Skeletal muscle cell (primary cell): ENCODE measurements around the gene OR5M8.

Source experiments
- DNase-seq: peaks from one replicate; pipeline ENCODE4 v3.0.0-alpha.2; 2010; ENCODE audit warnings: low read depth
- H3K4me3 ChIP-seq: 2 replicates; pipeline ENCODE4 v1.5.1; 2011; ENCODE audit warnings: low read depth, mild to moderate bottlenecking, control low read depth, low read length, moderate library complexity

Gene OR5M8

DNA sequence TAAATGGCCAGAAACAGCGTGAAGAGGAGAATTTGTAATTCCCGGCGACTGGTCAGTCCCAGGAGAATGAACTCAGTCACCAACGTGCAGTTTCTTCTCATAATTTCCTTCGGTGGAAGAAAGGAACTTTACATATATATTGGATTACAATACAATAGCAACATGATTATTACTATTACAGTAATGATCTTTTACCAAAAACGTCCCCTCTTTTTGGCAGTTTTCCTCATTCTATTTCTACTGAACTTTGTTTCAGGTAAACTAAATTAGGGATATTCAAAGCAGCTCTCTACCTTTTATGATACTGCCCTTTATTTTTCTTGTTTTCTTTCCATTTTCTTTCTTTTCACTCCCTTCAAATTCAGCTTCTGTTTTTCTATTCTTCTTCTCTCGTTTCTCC is at the start of gene OR5M8:
TSS of gene OR5M8 (minus strand) at position 101 of the 400 bp plus-strand sequence. CDS start at position 101, 0 bp downstream.
- no peak within 1 kb of the TSS for H3K4me3 ChIP-seq
- no peak for DNase-seq

DNA sequence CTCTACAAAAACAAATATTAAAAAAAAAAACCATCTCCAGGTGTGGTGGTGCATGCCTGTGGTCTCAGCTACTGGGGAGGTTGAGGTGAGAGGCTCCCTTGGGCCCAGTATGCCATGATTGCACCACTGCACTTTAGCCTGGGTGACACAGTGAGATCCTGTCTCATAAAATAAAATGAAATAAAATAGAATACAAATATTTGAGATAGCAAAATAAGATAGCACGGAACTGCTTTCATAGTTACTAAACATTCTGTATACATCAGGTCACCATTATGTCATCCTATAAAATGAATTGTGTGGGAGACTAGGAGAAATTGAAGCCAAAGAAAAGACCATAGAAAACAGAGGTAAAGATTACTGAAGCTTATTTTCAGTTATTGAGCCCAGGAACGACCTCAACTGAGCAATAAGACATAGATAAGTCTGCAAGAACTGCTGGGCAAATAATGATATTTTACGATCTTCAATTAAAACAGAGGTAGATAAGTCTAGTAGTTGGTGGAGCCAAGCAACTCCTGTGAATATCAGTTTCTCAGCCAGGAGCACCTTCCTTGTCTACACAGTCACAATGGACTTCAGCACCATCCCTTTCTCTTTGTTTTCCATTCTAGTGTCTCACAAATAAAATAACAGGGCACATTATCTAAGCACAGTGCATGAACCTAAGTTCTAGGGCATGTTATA is 42.0 kb upstream of the OR5M8 start:
- no peak for DNase-seq
- H3K4me3 ChIP-seq: no peak overlapping the region

DNA sequence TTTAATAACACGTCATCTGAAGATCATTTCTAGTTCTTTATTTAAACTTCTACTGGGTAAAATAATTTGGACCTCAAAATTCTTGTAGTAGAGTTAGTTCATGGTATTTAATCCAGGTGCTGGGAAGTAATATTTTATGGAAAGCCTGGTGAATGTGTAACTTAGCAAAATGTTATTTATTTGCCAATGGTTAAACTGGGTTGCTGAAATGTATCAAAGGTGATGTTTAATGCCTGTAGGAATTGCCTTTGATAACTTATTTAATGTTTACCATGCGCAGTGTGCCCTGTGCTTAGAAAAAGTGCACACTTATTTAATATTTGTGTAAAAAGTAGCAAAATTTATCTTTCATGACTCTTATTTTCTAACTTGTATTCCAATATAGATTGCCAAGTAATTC is 40.7 kb upstream of the OR5M8 start:
- no peak for DNase-seq
- H3K4me3 ChIP-seq: no peak overlapping the region

DNA sequence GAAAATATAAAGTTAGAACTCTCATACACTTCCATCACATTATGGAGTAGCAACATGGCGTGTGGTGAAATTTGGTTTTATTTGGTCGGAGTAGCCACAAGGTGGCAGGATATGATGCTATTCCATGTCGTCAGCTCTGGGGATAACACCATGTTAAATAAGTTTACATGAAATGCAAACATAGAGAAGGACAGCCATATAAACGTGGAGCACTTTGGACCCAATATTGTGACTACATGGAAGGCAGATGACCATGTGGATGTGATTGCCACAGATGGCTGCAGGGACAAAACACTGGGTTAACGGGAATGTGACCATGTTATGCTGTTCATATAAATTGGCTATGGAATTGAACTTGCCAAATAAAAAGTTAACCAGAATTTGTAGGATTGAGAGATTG is 30.8 kb upstream of the OR5M8 start:
- no peak overlapping the region for H3K4me3 ChIP-seq
- no peak for DNase-seq

DNA sequence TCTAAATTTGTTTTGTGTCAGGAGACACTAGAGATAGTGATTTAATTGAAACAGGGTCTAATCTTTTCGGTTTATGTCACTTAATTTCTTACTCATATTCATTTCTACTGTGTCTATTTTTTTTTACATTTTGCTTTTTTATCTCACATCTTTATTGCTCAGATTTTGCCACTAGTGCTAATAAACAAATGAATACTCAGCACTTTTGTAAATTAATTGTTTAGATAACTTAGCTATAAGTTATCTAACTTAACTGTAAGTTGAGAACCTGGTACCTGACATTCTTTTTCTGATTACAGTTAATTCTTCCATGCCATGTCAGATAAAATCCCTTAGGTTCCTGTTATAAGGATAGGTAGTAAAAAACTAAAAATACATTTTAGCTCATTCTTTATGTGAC is 22.1 kb upstream of the OR5M8 start:
- no peak for DNase-seq
- H3K4me3 ChIP-seq: no peak overlapping the region

DNA sequence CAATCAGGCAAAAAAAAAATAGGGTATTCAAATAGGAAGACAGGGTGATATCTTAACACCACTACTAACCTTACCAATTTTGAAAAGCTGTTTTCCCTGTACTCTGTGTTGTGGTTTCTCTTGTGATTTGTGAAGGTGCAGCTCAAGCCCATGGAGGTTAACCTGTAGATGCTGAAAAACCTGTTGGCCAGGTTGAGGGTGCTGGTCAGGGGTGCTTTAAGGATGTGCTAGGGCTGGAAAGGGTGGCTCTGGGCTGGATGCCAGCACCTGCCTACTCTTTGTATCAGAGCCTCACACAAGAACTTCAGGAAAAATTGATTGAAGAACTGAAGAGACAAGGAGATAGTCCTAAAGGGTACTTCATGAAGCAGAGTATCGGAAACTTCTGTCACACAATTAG is 18.3 kb upstream of the OR5M8 start:
- no peak for DNase-seq
- no peak overlapping the region for H3K4me3 ChIP-seq

GRCh38 chr11:56497010-56497409 is 5.8 kb upstream of the OR5M8 start:
- H3K4me3 ChIP-seq: no peak overlapping the region
- no peak for DNase-seq

- no peak for DNase-seq
- H3K4me3 ChIP-seq: no peak overlapping the region
These were observed 3.9 kb upstream of the OR5M8 start for GRCh38 chr11:56495117-56495516.

DNA sequence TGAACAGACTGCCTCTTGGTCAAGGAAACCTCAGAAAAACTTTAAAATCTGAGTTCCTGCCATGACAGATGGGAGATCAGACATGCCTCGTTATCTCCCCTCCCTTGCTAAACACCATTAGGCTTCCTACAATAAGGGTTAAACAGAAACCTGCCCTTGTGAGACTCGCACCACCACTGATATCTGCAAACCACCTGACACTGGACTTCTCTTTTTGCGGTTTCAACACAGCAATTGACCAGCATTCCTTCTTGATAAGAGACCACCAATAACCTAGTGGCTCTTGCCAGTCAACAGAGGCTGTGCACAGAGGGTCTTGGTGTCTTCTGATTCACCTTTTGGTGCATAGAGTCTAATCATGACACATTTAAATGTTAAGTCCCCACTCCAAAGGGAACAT is 4.4 kb downstream of the OR5M8 start:
- no peak for DNase-seq
- H3K4me3 ChIP-seq: no peak overlapping the region

GRCh38 chr11:56474729-56475235 is 16.4 kb downstream of the OR5M8 start:
- no peak overlapping the region for H3K4me3 ChIP-seq
- no peak for DNase-seq

DNA sequence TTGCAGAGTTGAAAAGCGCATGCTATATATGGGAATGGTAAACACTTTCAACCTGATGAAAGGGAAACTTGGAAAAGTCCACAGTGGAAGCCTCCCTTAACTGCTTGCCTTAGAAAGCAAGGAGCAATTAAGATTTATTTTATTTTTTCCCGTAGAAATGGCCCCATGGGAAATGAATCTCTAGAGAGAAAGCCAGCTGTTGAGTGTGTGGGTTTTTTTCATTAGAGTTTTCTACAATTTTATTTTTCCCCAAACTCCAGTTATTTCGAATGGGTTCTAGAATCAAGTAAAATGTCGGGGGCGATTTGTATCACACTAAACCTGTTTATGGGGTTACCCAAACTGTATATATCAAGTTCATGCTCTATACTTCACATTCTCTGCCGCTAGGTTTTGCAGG is 17.9 kb downstream of the OR5M8 start, which contains the start of gene OR5M3:
TSS of gene OR5M3 (minus strand) at position 101 of the 400 bp plus-strand sequence. CDS start 2,855 bp downstream, outside the sequence.
- no peak for DNase-seq
- no peak within 1 kb of the TSS for H3K4me3 ChIP-seq

- H3K4me3 ChIP-seq: no peak overlapping the region
- DNase-seq: no peak
These were observed 34.1 kb downstream of the OR5M8 start for GRCh38 chr11:56457076-56457475.

DNA sequence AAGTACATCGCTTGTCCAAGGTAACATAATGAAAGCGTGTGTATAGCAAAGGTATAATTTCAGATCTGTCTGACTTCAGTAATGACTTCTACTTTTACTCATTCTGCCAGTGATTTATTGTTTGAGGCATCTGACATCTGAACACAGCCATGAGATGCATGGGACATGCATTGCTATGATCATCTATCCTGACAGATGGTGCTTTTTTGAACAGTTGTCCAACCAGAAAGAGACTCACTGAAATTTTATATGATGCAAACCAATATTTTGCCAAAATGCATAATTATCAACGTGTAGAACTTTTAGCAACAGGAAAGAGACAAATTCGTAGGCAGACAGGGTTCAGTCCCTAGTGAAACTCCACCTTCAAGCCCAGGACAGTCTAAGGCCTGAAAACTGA is 37.6 kb downstream of the OR5M8 start:
- DNase-seq: no peak
- H3K4me3 ChIP-seq: no peak overlapping the region
